H54 (cell line): ENCODE data around the gene ATIC.

Experiments
- DNase-seq: peaks from one replicate; pipeline ENCODE4 v3.0.0; 2011; ENCODE audit warnings: low spot score, mixed read lengths; ENCODE audit not compliant: insufficient read length
- FAIRE-seq: peaks from 3 replicates; lab custom pipeline; 2011; peaks lifted over from hg19 to GRCh38; lab: Jason Lieb, UNC
- POLR2A ChIP-seq: IDR thresholded peaks from 2 replicates; pipeline ENCODE4 v1.6.1; 2011; ENCODE audit warnings: low read depth, mild to moderate bottlenecking, low read length

The ATIC gene

DNA sequence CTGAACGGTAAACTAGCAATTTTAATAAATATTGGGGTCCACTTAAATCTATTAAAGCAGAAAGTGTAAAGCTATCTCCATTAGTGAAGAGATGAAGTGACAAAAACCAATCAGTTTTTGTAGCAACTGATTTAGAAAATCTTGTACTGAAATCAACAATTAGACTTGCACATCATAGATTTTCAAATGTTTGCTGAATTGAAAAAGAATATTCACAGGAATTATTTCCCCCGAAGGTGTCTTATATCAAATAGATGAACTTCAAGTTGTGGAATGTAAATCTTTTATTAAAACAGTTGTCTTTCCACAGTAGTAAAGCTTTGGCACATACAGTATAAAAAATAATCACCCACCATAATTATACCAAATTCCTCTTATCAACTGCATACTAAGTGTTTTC lies 48.7 kb downstream of the ATIC start:
- FAIRE-seq = no peak

DNA sequence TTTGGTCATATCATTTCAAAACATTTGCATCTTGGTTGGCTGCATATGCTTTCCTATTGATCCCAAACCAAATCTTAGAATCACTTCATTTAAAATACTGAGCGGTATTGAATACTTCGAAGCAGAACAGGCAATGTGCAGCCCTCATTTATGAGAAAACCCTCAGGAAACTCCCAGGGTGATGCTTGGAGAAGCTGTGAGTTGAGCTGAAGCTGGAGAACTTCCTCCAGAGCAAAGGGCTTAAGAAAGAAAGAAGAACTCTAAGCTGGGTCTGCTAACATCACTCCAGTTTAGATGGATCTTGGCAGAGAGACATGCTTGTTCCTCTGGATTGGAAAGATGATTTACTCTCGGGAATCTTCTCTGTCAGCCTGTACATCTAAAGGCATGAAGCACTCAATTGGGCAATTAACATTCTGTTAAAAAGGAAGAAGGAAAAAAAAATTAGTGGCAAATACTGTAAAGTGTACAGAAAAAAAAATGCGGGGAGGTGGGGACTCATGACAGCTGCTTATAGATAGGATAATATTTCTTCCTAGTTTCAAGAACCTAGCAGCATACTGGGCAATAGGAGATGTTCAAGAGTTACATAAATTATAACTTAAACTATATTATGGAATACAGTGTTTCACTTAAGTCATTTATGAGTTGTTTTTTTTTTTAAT lies 49.5 kb downstream of the ATIC start:
- no peak for TF ChIP-seq POLR2A
- FAIRE-seq (no peak), DNase-seq (no peak)

More for the DNA sequence above, 48.7 kb downstream of the ATIC start:
- no peak for TF ChIP-seq POLR2A
- DNase-seq = no peak

DNA sequence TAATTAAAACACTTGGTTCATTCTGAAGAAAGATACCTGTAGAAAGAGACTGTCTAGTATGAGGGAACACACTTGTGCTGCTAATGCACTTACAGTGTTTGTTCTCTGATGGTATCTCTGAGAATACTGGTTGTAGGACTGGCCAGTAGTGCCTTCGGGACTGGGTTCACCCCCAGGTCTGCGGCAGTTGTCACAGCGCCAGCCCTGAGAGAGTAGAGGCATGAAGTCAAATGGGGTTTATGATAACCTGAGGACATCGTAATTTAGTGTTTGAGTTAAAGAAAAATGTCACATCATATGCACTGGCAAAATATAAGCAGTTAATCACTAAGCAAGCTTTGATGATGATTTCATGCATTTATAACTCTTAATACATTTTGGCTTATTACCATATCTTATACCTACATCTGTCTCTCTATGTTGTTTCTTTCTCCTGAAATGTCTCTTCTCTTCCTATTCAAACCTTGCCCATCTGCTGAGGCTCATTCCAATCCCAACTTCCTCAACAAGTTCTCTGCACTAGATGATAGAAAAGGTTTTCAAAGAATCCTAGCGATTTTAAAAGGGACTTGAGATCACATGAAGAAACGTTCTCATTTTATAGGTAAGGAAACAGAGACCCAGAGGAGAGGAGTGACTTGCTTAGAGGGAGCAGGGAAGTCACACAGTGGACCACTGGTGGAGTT lies 50.2 kb downstream of the ATIC start:
- TF ChIP-seq POLR2A = no peak
- no peak for DNase-seq
- no peak for FAIRE-seq

DNA sequence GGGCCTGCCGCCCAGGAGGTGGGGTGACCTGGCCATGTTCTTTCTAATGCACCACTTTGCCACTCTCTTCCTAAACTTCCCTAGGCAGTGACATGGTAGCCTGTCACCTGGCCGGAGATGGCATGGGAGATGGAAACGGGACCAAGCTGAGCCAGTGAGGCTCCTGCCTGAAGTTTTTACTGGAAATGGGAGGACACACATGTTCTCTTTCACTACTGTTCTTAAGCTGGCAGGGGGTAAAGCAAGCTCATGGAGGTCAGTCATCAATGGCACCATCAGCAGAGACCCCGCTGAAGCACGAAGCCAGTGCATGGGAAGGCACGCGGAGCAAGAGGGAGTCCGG lies 50.7 kb downstream of the ATIC start:
- no peak for DNase-seq
- no peak for FAIRE-seq
- no peak for TF ChIP-seq POLR2A

DNA sequence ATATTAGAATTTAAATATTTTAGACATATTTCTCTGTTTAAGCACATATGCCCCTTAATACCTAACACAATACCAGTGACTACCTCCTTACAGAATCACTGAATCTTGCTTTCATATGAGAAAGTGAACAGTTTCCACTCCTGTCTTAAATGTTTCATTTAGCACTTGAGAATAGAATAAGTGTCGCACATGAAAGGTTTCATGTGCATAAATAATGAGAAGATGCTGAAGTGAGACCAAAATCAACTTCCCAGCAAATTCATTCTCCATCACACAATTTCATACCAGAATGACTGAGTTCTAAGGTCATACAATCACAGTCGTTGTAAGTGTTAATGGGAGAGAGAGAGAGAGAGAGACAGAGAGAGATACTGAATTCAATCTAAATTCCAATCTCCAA lies 51.2 kb downstream of the ATIC start:
- DNase-seq (no peak), FAIRE-seq (no peak)
- no peak for TF ChIP-seq POLR2A

DNA sequence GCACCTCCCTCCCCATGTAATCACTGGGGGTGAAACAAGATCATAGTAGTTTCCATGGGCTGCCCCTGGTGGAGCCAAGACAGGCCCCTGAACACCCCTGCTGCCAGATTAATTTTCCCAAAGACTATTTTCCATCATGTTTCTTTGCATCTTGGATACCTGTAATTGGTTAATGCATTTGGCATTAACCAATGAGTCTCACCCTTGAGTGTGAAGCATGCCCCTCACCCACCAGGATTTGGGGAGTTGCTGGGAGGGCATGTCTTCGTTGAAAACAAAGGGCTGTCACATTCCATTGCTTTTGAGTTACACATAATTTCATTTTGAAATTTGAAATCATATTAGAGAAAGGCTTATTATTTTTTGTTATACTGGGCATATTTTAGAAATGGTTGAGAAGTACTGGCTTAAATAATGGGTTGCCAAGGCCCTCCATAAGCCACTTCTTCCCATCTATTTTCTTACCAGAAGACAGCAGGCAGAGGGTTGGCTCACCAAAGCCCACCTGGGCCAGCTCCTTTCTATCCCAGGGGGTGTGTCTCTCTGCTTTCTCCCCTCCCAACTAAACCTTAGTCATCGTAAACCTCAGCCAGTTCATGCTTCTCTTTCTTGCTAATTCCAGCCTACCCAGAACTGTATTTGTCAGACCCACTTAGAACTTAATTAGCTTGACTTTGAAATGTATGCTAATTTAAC lies 51.8 kb downstream of the ATIC start:
- DNase-seq (no peak), FAIRE-seq (no peak)
- no peak for TF ChIP-seq POLR2A

DNA sequence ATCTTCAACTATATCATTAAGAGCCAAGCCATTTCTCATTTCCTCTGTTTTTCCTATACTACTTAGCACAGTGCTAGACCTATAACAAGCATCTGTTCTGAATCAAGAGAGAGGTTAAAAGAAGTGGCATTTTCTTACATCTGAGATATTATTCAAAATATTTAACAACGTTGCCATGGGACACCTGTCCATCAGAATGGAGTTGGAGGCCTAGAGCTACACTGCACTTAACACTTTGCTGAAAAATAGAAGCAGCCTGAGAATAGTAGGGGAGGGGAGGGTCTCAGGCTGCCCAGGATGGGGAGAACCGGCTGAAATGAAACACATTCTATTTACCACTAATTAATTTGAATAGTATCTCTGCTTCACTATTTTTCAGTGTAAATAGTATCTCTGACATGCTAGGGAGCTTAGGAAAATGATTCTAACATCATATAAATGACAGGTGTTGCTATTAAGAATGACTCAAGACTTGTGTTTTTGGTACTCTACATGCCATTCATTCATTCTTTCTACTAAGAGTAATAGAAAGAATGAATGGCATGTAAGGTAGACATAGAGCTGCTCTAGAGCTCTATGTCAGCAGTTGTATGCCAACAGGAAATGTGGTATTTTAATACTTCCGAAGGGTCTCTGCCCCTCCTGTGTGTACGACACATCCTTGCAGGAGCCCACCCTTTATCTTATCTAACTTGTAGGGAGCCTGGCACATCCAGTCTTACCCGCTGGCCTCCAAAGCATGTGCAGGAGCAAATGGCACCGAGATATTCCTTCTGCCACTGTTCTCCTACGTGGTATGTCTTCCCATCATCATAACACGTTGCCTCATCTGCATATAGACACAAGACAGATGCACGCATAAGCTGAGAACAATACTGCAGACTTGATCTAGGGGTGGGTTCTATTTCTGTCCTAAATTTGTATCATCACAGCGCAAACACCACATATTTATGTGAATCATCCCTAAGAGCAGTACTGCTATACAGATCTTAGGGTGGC lies 52.6 kb downstream of the ATIC start:
- TF ChIP-seq POLR2A = no peak
- no peak for FAIRE-seq
- DNase-seq = no peak

DNA sequence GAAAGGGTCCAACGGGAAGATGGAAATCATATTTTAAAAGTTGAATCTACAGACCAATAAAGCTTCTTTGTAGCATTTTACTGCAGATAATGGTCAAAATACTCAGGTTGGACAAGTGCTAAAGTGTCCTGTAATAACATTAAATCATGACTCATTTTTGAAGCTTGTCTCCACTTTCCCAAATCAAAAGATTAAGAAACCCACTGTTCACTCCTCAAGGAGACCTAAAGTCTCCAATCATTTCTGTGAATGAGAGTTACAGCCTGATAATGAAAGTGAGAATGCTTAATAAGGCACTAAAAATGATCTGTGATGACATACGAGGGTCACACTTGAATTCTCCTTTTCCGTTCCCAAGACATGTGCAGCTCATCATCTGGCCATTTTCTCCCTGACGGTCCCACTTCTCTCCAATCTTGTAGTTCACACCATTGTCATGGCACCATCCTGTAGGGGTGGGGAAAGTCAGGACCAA lies 53.4 kb downstream of the ATIC start:
- no peak for TF ChIP-seq POLR2A
- FAIRE-seq (no peak), DNase-seq (no peak)

DNA sequence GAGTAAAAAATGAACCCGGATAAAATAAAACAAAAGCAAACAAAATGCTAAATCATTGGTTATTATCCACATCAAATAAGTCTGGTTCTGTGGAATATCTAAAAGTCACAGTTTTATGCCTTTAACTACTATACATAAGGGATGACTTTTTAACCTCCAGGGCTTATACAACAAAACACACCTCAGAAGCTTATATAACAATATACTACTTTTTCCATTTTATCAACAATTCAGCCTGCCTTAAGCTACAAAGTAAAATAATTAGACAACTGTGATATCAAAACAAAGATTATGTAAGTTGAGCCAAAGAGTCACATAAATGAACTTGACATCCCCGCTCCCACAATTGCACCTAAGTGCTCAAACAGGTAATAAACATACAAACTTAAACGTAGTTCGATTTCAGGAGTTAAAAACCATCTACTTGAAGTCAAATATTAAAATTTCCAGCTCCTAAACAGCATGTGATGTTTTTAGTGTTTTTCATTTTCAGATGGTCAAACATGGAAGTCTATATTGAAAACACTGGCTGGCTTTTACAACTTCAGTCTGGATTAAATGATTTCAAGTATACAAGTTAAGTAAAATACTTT lies 54.7 kb downstream of the ATIC start:
- DNase-seq (no peak), FAIRE-seq (peak; percentile 75)
- no peak for TF ChIP-seq POLR2A

DNA sequence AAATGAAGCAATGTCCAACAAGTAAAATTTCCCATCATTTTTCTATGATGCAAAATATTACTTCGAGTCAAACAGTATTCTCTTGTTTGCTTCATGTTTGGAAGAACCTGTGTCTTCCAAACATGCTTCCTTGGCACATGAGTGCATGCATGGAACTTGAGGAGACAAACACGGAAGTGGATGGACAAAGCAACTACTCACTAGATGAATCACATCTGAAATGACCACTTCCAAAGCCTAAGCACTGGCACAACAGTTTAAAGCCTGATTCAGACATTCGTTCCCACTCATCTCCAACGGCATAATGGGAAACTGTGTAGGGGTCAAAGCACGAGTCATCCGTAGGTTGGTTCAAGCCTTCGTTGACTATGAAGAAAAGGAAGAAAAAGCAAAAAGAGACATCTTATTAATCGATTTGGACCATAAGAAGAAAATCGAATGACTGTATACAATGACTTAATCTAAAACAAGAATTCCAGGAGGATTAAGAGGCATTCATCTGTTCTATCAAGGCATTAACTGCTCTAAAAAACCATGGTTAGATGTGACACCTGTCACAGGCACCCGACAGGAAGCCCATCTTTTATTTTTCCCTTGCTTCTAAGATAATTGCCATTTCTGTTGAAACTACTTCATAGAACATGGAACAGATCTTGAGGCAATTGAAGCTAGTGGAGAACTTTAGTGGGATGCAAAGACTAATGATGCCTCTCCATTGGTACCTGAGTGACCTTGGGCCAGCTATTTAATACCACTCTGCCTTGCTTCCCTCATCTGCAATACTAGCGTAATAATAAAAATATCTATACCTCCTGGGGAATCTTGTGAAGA lies 56.0 kb downstream of the ATIC start:
- DNase-seq = peak; percentile 6
- no peak for TF ChIP-seq POLR2A
- FAIRE-seq = peak; percentile 86

DNA sequence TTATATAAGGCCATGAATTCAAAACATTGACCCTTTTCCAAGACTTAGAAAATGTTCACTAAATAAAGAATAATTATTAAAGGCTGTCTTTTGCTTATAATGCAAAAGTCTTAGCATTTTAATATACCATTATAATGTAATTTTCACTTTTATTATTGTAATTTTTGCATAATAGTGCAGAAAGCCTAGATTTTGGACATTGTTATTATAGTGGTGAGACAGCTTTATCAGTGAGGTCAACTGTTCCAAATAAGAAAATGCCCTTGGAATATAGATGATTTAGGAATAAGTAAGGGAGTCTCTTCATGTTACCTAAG lies 56.6 kb downstream of the ATIC start:
- no peak for TF ChIP-seq POLR2A
- DNase-seq (no peak), FAIRE-seq (no peak)

DNA sequence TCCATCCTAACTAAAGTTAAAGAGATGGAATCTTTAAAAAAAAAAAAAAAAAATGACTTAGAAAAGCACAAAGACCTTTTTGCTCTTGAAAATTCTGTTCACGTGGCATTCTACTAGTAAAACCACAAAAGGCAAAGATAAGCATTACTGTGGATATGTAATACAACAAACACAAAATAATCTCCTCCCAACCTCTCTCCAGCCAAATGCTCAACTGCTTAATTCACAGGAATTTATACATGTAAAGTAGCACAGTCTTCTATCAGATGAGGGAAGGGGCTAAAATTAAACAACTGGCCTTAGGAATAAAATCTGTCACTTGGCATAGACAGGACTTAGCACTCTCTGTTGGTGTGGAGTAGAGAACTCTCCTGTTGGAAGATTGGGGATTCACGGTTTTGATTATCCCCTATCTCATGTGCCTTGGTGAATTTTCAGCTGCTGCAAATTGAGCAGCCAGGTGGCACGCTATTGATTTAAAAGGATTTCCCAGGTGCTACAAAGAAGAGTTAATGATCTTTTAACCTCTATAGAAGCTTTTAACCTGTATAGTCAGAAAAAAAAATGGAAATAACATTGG lies 57.4 kb downstream of the ATIC start:
- TF ChIP-seq POLR2A = no peak
- DNase-seq (no peak), FAIRE-seq (peak; percentile 58)
